Frontal cortex (tissue), 4 donors: Measurements from ENCODE around the gene RAD17. TPM values are rescaled to one million over a fixed set of nuclear protein-coding genes. Genes with fewer than 3 reads are reported as not detected.
"Not testable (repeated sequence)": the region's sequence is repeated elsewhere in the genome, so short reads cannot be mapped to it uniquely, and the experiment has no call there.

Experiments used
- DNase-seq, 2 donors: peaks; one replicate each; pipeline ENCODE4 v3.0.0; 2012; ENCODE audit warnings: low spot score in 2 of 2
- FAIRE-seq: peaks from 2 replicates; lab custom pipeline; 2012; peaks lifted over from hg19 to GRCh38; lab: Jason Lieb, UNC
- total RNA-seq: library from RNA; depleted of rRNA; stranded (reverse); fragments of >200 nt; gene quantifications from one replicate; pipeline ENCODE4 v1.2.3, GENCODE V29; 2014
- donor health status: control.
- donor health status: control.
- donor health status: control.

RAD17 gene, protein sequence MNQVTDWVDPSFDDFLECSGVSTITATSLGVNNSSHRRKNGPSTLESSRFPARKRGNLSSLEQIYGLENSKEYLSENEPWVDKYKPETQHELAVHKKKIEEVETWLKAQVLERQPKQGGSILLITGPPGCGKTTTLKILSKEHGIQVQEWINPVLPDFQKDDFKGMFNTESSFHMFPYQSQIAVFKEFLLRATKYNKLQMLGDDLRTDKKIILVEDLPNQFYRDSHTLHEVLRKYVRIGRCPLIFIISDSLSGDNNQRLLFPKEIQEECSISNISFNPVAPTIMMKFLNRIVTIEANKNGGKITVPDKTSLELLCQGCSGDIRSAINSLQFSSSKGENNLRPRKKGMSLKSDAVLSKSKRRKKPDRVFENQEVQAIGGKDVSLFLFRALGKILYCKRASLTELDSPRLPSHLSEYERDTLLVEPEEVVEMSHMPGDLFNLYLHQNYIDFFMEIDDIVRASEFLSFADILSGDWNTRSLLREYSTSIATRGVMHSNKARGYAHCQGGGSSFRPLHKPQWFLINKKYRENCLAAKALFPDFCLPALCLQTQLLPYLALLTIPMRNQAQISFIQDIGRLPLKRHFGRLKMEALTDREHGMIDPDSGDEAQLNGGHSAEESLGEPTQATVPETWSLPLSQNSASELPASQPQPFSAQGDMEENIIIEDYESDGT
- 37.9 TPM for total RNA-seq

DNA sequence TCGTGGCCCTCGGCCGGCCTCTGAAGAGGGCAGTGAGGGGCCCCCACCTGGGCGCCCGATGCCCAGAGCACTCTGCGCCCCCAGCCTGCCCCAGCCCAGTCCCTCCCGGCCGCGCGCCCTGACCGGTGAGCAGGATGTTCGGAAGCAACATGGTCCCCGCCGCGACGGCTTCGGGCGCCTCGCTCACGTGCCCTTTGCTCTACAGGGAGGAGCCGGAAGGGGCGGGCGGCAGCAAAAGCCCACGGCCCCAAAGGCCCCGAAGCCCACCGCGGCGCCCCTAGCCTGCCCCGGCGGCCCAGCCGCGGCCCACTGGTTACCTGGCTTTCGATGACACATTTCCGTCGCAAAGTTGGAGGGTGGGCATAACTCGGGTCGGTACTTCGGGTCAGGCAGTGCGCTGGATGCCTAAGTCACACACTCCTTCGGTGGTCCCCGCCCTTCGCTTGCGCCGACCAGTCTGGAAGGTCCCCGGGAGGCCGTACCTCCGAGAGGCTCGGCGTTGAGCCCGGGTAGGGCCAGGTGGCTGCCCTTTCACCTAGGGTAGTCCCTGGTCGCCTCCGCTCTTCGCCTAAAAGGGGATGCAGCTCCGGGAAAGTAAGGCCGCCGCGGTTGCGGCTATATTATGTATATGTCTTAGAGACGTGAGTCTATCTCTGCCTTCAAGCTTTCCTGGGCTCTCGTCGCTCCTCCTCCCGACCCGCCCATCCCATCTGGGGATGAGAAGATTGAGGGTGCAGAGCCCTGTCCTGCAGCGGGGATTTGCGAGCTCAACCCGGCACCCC lies at the start of gene RAD17, which contains the start of the genes AK6 and TAF9:
Gene RAD17, plus strand, starts transcription at position 479 of the 782 bp plus-strand sequence. CDS start 2,391 bp downstream, outside the sequence.
Gene AK6, minus strand, starts transcription at position 181 of the 782 bp plus-strand sequence. Its CDS starts 30 bp downstream, at position 151.
Gene TAF9, minus strand, starts transcription at position 181 of the 782 bp plus-strand sequence. CDS start 3,783 bp downstream, outside the sequence.
- DNase-seq (peak; percentile 84 to 89), FAIRE-seq (no peak)

DNA sequence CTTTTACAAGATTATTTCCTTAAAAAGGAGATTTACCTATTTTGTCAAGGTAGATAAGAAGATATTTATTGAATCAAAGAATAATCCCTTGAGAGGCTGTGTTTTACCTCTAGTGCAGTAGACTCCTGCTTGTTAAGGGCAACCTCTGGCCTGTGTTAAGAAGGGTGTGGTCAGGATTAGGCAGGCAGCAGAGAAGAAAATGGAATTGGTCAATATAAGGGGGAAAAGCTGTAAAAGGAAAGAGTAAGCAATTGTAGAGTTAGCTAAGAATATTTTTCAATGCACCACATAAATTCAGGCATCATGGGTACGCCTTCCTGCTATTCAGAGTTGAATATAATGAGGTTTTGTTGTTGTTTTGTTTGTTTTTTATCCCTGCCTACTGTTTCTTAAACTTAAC lies 43.3 kb upstream of the RAD17 start:
- FAIRE-seq (no peak), DNase-seq (no peak)

DNA sequence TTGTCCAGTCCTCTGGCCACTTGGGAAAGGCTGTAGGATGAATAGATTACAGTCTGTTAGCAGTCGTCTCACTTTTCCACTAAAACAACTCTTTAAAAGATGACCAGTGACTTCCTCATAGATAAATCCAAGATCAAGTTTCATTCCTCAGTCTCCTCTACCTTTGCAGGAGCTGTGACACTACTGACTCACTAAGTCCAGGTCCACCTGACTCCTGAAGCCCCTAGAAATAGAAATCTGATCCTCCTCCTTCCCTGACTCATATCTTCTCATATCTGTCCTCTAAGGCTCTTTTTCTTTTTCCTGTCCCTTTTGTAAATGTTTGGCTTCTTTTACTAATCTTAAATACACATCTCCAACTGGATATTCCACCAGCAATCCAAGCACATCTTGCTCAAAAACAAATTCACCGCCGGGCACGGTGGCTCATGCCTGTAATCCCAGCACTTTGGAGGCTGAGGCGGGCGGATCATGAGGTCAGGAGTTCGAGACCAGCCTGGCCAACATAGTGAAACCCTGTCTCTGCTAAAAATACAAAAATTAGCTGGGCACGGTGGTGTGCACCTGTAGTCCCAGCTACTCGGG lies 39.6 kb upstream of the RAD17 start:
- DNase-seq (no peak), FAIRE-seq (no peak)

DNA sequence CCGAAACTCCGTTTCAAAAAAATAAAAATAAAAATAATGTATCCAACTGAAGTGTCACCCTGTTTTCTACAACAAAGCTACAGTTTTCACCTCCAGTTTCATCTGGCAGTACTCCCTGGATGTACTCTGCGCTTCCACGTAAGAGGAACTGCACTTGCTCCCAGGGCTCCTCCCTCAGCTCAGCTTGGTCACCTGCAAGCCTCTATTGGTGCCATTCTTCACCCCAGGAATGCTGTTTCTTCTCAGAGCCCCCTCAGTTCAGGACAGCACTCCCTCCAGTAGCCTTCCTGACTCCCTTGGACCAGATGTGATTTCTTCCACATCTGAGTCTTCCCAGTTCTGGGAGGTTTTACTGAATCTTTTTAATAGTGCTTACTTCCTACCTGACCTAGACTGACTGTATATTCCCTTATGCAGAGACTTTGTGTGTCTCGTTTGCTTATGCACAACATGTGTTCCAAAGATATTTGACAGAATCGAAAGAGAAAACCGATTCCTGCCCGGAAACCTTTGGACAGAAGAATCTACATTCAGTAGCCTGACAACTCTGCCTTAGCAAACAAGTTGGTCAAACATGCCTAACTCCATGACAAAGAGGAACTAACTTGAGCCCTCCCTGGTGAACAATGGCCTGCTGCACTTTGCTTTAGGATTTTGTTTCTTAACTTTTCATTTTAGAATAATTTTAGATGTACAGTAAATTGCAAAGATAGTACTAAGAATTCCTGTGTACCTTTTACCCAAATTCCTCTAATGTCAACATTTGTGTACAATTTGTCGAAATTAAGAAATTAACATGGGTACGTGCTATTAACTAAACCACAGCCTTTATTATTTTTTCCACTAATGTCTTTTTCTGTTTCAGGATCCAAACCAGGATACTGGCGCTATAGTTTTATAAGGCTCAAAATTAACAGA lies 37.8 kb upstream of the RAD17 start:
- FAIRE-seq = no peak
- no peak for DNase-seq

DNA sequence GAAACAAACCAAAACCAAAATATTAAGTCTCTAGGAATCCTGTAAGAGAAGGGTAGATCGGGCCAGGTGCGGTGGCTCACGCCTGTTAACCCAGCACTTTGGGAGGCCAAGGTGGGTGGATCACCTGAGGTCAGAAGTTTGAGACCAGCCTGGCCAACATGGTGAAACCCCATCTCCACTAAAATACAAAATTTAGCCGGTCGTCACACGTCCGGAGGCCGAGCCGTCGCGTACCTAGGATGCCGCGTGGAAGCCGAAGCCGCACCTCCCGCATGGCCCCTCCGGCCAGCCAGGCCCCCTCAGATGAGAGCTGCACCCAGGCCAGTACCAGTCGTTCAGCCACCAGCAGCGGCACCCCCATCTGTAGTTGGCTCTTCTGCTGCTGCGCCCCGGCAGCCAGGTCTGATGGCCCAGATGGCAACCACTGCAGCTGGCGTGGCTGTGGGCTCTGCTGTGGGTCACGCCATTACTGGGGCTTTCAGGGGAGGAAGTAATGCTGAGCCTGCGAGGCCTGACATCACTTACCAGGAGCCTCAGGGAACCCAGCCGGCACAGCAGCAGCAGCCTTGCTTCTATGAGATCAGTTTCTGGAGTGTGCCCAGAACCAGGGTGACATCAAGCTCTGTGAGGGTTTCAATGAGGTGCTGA lies 35.8 kb upstream of the RAD17 start:
- DNase-seq = not testable (repeated sequence)

DNA sequence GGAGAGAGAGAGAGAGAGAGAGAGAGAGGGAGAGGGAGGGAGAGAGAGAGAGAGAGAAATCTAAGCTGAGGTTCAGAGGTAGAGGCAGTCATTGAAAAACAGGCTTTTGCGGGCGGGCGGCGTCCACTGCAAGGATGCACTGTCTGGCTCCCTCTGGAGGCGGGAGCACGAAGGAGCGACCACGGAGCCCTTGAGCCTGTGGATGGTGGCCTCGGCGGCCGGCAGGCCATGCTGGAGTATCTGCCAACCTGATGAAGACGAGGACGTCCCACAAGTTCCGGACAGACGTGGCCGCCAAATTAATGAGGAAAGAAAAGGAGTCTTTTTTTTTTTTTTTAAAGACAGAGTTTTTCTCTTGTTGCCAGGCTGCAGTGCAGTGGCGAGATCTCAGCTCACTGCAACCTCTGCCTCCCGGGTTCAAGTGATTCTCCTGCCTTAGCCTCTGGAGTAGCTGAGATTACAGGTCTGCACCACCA lies 34.8 kb upstream of the RAD17 start:
- DNase-seq (peak; percentile 53 to 68), FAIRE-seq (no peak)

More for the DNA sequence above, 35.8 kb upstream of the RAD17 start:
- FAIRE-seq = not testable (repeated sequence)

DNA sequence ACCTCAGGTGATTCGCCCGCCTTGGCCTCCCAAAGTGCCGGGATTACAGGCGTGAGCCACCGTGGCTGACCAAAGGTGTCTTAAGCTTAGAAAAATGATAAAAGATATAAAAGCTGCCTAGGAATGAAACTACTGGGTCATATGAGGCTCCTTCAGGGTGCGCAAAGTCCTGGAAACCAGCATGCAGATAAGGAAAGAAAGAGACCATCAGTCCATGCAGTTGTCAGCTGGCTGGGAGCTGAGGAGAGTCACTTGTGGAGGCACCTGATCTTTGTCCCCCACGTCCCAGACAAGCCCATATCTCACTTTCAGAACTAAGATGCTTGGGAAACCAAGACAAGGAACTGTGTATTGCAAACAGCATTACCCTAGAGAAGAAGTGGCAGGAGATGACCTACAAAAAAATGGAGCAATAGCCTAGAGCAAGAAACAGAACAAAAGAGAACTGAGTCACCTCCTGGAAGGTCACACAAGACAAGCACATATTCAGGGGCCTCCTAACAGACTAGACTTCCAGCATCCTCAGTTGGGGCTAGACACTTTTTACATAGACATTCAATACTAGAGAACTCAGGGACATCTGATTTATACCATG lies 34.2 kb upstream of the RAD17 start:
- no peak for DNase-seq
- FAIRE-seq = no peak

DNA sequence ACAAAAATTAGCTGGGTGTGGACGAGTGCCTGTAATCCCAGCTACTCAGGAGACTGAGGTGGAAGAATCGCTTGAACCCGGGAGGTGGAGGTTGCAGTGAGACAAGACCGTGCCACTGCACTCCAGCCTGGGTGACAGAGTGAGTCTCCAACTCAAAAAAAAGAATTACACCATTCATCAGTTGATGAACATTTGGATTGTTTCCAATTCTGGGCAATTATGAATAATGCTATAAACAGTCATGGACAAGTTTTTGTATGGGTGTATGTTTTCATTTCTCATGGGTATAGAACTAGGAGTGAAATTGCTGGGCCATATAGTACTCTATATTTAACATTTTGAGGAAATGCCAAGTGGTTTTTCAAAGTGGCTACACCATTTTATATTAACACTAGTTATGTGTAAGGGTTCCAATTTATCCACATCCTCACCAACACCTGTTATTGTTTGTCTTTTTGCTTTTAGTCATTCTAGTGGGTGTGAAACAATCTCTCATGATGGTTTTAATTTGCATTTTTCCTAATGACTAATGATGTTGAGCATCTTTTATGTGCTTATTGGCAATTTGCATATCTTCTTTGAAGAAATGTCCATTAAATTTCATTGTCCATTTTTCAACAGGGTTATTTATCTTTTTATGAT lies 28.0 kb upstream of the RAD17 start:
- no peak for FAIRE-seq
- DNase-seq = no peak

DNA sequence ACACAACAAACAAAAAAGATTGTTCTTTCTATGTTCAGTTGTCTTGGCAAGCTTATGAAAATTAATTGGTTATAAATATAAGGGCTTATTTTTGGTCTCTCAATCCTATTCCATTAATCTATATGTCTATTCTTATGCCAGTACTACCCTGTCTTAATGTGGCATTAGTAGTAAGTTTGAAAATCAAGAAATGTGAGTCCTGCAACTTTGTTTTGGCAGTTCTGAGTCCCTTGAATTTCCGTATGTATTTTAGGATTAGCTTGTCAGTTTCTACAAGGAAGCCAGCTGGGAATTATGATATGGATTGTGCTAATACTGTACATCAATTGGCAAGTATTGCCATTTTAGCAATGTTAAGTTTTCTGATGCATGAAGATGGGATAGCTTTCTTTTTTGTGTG lies 26.5 kb upstream of the RAD17 start:
- no peak for FAIRE-seq

DNA sequence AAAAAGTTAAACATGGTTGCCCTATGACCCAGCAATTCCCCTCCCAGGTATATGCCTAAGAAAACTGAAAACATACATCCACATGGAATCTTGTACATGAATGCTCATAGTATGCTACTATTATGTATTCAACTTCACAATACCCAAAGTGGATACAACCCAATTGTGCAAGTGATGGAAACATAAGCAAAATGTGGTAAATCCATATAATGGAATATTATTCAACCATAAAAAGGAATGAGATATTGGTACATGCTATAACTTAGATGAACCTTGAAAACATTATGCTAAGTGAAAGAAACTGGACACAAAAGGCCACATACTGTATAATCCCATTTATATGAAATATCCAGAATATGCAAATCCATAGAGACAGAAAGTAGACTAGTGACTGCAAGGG lies 19.0 kb upstream of the RAD17 start:
- no peak for FAIRE-seq
- DNase-seq = no peak

More for the DNA sequence above, 26.5 kb upstream of the RAD17 start:
- DNase-seq = no peak

DNA sequence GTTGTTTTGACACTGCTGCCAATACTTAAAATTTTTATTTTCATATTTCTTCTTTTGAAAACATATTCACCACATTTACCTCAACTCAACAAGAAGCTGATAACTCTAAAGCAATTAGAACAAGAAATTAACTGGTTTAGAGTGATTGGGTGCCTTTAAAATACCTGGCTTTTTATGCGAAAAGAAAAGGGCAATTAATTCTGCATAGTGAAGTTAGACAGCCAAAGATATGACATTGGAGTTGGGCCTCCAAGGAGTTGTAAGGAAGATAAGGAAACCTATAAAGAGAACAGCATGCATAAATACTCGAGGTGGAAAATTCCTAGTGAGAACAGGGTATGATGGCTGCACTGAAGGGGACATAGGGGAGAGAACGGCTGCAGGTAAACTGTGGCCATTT lies 9.9 kb upstream of the RAD17 start:
- FAIRE-seq (no peak), DNase-seq (no peak)

DNA sequence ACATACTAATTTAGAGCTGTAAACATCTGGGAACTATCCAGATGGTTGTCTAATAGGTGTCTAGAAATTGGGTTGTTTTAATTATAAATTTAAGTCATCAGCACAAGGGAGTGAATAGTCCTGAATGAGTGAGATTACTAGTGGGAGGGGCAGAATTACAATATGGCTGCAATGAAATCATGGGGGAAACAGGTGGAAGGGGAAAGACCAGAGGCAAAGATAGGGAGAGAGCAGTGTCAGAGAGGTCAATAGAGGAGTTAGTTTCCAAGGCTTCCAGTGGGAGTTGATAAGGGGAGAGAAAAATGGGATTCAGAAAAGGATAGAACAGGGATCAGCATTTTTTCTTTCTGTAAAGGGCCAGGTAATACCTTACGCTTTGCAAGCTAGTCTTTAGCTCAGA lies 9.2 kb upstream of the RAD17 start:
- DNase-seq (no peak), FAIRE-seq (no peak)

DNA sequence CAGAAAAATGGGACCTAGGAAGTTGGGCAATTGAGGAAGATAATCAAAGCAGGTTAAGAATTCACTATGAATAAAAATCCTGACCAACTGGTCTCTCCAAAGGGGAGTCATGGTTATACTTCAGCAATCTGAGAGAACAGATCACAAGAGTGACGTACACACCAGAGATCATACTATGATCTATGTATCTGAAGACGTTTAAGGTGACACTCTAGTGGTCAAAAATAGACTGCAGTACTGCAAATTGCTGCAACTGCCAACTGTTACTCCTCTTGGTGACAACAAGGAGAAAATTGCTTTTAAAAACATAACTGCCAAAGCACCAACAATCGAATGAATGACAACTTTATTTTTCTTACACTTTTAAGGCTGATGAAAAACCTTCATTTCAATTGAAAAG lies 5.2 kb upstream of the RAD17 start:
- no peak for FAIRE-seq
- DNase-seq = peak in 1 of 2 donors; percentile 20

DNA sequence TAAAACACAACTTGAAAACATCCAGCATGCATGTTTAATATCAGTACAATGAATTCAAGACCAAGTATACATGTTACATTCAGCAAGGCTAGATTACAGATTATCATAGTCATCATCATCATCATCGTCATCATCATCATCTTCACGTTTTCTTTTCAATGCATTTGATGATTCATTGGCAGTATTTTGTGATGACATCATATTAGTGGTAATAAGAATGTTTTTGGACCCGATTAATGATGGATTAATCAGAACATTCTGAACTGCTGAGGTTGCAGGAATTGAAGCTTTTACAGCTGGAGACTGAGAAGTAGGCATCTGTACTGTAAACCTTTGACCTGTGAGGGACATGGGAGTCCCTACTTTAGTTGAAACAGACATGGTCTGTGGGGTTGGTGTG lies 4.8 kb upstream of the RAD17 start:
- DNase-seq (no peak), FAIRE-seq (no peak)

DNA sequence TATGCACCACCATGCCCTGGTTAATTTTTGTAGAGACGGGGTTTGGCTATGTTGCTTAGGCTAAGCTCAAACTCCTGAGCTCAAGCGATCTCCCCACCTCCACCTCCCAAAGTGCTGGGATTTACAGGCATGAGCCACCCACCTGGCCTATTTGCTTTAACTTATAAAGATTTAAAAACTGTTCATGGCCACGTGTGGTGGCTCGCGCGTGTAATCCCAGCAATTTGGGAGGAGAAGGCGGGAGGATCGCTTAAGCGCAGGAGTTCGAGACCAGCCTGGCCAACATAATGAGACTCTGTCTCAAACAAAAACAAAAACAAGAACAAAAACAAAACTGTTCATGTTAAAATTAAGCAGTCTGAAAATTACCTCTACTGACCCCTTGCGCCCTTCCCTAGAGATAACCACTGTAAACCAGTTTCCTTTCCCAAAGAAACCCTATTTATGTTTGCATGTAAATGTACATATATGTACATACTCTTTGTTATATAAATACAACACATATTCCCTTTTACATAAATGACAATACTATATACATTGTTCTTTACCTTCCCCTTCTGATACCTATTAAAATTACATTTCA lies 1.8 kb upstream of the RAD17 start:
- DNase-seq (no peak), FAIRE-seq (no peak)

DNA sequence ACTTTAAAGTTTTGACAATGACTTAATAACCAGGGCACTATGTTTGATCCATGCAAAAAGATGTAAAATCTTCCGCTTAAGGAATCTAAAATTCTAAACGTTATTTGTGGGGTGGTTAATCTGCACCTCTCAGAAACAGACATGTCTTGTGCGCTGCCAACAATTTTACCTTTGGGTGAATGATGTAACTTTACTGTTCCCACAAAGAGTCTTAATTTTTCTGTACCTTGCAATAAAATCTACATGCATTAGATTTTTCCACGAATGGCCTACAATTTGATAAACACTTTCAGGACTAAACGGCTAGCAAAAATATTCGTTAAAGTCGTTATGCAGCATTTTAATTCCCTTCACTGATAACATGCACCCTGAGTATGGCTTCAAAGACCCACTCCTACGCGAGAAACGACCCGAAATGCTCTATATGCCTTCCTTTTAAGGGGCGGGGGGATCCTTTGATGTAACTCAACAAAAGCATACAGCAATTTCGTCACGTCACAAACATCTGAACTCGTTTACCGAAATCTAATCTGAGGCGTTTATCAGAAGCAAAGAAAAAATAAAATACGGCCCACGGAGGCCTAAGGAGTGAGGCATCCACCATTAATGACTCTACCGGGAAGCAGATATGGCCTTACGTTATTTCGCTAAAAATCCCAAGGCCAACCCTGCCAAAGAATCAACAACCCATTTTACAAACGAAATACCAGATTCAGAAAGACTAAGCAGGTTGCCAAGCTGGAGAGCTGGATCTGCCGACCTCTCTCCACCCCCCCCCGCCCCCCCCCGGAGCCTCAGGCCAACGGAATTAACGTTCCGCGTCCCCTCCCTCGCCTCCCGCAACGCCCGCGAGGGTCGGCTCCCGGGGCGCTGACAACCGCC lies 919 bp upstream of the RAD17 start:
- FAIRE-seq (no peak), DNase-seq (no peak)
